Measurements from ENCODE around the gene RAD51B.

The RAD51B gene

GRCh38 chr14:68103853-68104252, 284.3 kb downstream of the RAD51B start:
- no peak overlapping the region for H3K4me3 ChIP-seq (ENCODE audit: low read depth, low read length)
- DNase-seq (ENCODE audit: low read depth, low spot score) = peak; percentile 31
- TF ChIP-seq CTCF (IDR thresholded peaks at IDR 0.05; ENCODE audit: low read depth, low read length) = no peak
- in situ Hi-C loops (cut with HindIII; ENCODE audit: low sequenced_read_pairs) = no loop called here

DNA sequence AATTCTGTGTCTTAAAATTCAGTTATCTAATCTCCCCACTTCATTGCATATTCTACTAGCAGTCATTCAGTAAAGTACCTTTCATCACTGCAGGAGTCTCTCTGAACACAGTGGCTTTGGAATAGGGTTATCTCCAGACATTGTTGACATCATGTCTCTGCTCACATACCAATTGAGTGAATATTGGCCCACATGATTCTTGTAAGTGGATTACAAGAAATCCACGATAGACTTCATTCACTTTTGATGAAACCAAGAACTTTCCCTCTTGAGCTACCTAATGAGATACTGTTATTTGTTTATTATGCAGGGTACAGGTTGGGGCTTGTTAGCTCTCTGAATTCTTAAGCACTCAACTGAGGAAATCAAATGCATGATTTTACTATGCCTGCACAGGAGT, 284.9 kb downstream of the RAD51B start:
- in situ Hi-C loops (cut with HindIII; ENCODE audit: low sequenced_read_pairs) = no loop called here
- peak; percentile 84 for DNase-seq (ENCODE audit: low read depth, low spot score)
- no peak for TF ChIP-seq CTCF (IDR thresholded peaks at IDR 0.05; ENCODE audit: low read depth, low read length)
- H3K4me3 ChIP-seq (ENCODE audit: low read depth, low read length) = no peak overlapping the region

- TF ChIP-seq CTCF (IDR thresholded peaks at IDR 0.05; ENCODE audit: low read depth, low read length) = no peak
- DNase-seq (ENCODE audit: low read depth, low spot score) = no peak
- in situ Hi-C loops (cut with HindIII; ENCODE audit: low sequenced_read_pairs) = no loop called here
- no peak overlapping the region for H3K4me3 ChIP-seq (ENCODE audit: low read depth, low read length)
Measured at GRCh38 chr14:68105816-68106215, 286.2 kb downstream of the RAD51B start.

DNA sequence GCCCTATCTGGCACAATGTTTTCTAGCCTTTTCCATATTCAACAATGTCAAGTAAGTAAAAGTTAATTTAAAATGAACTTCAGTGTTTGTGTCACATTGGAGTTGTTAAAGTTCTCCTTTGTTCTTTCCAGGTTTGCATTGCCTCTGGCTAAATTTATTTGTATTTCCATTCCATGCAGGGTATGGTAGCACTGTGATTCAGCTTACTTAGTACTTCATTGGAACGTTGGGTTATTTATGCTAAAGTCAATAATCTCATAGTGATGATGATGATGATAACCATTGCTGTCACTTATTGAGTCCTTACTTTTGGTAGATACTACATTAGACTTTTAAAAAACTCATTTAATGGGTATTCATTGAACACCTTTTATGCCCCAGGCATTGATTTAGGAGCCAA, 286.9 kb downstream of the RAD51B start:
- in situ Hi-C loops (cut with HindIII; ENCODE audit: low sequenced_read_pairs) = no loop called here
- DNase-seq (ENCODE audit: low read depth, low spot score) = no peak
- TF ChIP-seq CTCF (IDR thresholded peaks at IDR 0.05; ENCODE audit: low read depth, low read length) = no peak

GRCh38 chr14:68106905-68107304, 287.3 kb downstream of the RAD51B start:
- TF ChIP-seq CTCF (IDR thresholded peaks at IDR 0.05; ENCODE audit: low read depth, low read length) = no peak
- no peak overlapping the region for H3K4me3 ChIP-seq (ENCODE audit: low read depth, low read length)
- in situ Hi-C loops (cut with HindIII; ENCODE audit: low sequenced_read_pairs) = no loop called here
- no peak for DNase-seq (ENCODE audit: low read depth, low spot score)

More for the DNA sequence above, 286.9 kb downstream of the RAD51B start:
- no peak overlapping the region for H3K4me3 ChIP-seq (ENCODE audit: low read depth, low read length)

DNA sequence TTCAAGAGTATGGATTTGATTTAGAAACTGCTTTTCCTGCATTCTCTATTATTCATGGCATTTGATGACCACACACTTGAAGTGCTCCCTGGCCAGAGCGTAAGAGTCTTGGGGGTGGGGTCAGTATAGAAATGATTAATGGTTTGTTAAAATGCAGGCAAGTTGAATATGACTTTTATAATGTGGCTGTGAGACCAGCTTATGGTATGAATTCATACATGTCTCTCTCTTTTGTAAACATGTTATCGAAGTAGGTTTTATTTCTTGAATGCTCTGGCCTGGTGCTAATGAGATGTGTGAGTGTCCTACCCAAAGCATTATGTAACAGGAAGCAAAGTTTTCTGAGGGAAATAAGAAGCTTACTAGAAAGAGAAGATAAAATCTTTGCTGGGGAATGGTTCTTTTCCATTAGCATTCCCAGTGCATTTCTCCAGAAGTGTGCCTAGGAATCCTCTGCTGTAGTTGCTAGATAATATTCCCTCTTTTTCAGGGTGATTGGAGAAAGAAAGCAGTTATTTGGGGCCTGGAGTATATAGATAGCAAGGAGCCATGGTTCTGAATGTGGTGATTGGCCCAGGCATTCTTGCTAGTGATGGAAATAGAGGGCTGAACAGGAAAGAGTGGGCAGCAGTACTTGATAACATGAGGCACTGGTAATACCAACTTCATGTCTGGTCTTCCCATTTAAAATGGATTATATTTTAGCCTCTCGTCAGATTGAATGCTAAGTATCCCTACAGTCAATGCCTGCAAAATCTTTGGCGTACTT, 289.7 kb downstream of the RAD51B start:
- in situ Hi-C loops (cut with HindIII; ENCODE audit: low sequenced_read_pairs) = no loop called here
- H3K4me3 ChIP-seq (ENCODE audit: low read depth, low read length) = no peak overlapping the region
- DNase-seq (ENCODE audit: low read depth, low spot score) = no peak
- TF ChIP-seq CTCF (IDR thresholded peaks at IDR 0.05; ENCODE audit: low read depth, low read length) = no peak
